Activated CD4-positive, alpha-beta T cell treated with anti-CD3 and anti-CD28 coated beads for 24 hours (primary cell): Measurements from ENCODE around the gene TMCC1.
"Not testable (repeated sequence)": the region's sequence is repeated elsewhere in the genome, so short reads cannot be mapped to it uniquely, and the experiment has no call there.

ENCODE experiments used
- DNase-seq, 2 donors: peaks; one replicate each; pipeline ENCODE4 v3.0.0-alpha.2; 2020; ENCODE audit warnings: low read depth in 2 of 2

The TMCC1 gene

DNA sequence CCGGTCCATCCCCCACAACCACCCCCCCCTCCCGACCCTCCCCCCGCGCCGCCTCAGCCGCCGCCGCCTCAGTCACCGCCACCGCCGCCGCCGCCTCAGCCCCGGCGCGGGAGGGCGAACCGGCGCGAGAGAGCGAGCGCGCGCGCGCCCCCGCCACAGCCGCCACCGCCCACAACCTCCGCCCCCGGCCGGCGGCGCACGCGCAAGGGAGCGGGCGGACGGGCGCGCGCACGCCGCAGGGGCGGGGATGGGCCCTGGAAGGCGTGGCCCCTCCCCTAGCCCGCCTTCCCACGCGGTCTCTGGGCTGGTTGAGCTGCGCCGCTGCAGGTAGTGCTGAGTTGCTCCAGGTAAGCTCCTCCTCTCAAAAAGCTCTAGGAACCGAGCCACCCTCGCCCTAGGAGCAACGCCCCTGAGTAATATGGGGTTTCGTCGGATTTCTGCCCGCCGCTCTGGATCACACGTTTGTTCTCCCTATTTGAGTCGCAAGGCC is at the start of gene TMCC1:
Gene TMCC1 (minus strand): TSS at position 131 of the 490 bp plus-strand sequence.
- peak; percentile 71 to 77 for DNase-seq

DNA sequence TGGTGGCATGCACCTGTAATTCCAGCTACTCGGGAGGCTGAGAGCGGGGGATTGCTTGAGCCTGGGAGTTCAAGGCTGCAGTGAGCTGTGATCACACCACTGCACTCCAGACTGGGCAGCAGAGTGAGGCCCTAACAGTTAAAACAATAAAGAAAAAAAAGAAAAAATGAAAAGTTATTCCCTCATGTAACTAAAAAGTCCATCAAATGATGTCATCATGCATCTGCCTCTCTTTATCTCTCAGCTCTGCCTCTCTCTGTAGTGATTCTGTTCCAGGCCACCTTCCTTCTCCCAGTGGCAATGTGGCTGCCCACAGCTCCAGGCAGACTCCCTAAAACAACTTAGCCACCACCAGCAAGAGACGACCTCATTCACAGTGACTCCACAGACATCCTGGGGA is 49.5 kb upstream of the TMCC1 start:
- DNase-seq = no peak

DNA sequence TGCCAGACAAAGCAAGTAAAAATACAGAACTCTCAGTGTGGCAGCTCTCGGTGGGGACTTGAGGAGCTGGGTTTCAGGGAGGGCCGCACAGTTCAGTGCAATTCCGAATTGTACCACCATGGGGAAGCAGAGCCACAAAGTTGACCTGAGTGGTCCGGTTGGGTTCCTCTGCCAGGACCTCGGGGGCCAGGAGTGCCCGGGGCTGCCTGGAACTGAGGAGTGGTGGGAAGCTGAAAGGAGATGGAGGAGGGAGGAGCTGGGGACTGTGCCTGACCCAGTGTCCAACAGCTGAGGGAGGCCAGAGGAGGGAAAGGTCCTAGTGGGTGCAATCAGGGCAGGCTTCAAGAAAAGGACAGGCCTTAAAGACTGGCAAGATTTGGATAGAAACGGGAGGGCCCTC is 48.8 kb upstream of the TMCC1 start:
- DNase-seq = peak in 1 of 2 donors; percentile 25

DNA sequence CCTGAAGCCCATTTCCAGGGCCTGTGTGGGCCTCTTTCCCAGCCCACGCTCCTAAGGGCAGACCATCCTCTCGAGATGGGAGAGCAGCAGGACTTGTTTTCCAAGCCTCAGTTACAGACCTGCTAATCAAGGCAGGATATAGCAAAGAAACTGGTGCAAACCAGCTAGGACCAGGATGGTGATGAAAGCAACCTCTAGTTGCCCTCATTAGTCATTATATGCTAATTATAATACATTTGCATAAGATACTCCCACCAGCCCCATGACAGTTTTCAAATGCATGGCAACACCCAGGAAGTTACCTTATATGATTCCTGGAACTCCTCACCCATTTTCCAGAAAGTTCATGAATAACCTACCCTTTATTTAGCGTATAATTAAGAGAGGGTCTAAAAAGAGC is 46.6 kb upstream of the TMCC1 start:
- DNase-seq = no peak

DNA sequence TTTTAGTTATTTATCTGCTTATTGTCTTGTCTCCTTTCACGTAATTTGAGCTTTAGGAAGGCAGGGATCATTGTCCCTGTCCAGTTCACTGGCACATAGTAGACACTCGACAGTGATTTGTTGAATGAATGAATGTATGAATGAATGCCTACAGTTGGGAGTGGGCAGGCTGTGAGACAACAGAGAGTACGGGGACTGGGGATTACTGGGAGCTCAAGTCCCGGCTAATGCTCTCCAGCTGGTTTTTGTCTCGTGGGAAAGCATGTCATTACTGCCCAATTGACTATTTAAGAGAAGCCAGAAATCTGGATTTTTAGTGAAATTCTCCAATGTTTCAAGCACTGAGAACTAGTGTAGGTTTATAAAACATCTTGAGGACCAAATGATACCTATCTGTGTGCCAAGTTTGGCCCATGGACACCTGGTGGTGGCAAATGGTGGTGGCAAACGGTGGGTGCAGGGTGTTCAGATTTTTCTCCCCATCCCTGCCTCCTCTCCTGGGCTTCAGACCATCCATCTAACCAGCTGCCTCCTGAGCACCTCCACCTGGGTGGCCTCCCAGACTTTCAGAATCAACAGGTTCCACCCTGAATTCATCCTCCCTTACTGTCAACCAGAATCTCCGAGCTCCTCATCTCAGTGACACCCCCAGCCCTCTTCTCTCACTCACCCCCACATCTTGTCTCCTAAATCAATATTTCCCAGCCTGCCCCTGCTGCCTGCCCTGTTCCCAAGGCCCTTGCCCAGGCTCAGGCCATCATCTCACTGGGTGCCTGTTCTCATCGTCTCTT is 44.8 kb upstream of the TMCC1 start:
- no peak for DNase-seq

DNA sequence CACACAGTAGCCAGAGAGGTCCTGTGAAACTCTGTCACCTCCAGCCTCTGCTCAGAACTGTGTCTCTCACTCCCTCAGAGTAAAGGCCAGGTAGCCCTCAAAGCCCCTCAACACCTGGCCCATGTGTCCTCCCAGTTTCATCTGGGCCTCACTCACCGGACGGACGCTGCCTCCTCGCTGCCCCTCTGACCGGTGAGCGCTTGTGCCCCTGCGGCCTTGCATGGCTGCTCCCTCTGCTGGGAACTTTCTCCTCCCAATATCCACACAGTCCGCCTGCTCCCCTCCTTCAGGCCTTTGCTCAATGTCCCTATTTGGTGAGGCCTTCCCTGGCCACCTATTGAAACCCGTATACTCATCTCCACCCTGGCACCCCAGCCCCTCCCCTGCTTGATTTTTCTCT is 44.2 kb upstream of the TMCC1 start:
- DNase-seq = no peak

DNA sequence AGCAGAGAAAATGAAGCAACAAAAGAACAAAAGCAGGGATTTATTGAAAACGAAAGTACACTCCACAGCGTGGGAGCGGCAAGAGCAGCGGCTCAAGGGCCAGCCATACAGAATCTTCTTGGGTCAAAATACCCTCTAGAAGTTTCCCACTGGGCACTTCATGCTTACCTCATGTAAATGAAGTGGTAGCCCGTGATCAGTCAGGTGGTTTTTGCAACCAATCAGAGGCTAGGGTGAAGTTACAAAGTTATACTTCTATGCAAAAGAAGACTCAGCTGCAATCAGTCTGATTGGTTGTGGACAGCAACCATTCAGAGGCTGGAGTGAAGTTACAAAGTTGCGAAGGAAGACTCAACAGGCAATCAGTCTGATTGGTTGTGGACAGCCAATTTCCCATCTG is 43.2 kb upstream of the TMCC1 start:
- no peak for DNase-seq

DNA sequence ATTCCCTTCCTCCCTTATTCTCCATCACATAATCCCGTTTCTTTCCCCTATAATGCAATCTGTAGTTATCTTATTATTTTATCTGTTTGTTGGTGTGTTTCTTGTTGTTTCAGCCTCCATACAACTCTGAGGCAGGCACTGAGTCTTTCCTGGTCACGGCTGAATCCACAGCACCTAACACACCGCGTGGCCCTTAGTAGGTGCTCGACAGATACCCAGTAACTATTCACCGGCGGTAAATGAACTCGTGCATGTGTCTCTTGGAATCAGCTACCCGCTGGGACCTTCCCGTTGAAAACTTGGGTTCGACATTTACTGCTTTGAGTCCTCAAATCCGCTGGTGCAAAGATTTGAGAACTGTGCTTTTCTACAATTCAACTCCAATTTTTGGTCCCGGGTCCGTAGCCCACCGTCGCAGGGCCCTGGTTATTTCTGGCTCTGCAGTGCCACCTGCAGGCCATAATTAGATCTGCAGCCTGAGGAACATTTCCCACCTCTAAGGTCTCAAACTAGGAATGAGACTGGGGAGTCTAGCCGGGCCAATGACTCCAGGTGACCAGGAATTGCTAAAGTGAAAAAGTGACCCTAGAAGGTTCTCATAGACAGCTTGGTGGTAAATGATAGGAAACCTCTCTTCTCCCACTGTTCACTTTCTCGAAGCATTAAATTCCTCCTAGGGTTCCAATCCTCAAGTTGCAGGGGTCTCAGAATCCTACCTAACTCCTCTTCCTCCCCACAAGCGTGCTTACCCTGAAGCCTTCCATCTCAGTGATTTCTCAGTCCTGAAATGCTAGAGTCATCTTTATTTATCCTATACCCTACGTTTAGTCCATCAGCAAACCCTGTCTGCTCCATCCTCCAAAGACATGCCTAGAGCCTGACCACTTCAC is 41.0 kb upstream of the TMCC1 start:
- peak; percentile 3 to 7 for DNase-seq

DNA sequence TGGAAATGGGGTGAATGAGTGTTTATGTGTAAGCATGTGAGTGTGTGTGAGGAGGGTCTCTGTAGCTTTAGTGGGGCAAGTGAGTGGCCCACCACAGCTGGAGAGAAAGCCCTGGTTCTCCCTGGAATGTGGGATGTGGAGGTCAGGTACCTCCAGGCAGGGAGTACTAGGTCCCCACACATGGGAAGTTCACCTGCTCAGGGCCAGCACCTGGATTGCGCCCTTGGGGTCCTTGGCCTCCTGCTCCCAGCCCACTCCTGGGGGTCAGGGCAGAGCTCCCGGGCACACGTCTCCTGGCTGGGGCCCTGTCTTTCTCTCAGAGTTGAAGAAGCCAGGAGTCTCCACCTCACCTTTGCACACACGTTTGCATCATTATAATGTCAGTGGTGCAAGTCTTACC is 40.0 kb upstream of the TMCC1 start:
- DNase-seq = no peak

DNA sequence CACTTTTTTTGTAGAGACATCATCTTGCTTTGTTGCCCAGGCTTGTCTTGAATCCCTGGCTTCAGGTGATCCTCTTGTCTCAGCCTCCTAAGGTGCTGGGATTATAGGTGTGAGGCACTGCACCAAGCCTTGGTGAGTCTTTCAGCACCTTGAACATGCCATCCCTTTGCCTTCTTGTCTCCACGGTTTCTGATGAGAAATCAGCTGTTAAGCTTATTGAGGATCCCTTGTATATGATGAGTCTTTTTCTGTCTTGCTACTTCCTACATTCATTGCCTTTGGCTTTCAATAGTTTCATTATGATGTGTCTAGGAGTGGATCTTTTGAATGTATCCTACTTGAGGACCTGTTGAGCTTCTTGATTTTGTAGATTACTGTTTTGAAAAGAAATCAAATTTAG is 35.9 kb upstream of the TMCC1 start:
- DNase-seq = no peak

DNA sequence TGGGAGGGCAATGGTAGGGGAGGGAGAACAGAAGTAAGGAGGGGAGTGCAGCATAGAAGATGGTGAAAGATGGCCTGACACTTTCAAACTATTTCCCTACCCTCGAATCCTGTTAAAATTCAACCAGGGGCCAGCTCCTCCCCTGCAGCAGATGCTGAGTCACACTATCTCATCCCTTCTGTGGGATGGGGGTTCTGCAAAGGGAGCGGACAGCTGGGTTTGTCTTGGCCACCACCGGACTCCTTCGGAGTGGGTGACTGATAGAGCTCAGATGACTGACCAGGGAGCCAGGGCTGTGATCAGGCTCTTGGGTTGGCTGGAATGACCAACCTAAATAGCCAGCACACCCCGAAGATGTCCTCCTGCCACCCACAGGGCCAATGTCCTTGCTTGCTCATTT is 33.6 kb upstream of the TMCC1 start:
- DNase-seq = no peak

DNA sequence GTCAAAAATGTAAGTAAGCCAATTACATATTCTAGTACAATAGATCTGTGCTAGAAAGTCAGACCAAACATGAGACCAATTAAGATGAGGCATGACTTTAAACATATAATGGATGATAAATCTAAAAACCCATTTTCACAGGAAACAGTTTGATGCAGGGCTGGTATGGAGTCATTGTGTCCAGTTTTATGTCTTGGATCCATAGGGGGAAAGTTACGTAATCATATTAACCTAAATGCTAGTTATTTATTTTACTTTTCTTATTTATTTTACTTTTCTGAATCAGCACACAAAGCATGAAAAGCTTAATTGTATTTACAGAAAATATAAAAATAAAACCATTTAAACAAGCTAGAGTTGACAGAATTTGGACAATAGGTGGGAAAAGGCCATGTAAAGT is 26.3 kb upstream of the TMCC1 start:
- no peak for DNase-seq

DNA sequence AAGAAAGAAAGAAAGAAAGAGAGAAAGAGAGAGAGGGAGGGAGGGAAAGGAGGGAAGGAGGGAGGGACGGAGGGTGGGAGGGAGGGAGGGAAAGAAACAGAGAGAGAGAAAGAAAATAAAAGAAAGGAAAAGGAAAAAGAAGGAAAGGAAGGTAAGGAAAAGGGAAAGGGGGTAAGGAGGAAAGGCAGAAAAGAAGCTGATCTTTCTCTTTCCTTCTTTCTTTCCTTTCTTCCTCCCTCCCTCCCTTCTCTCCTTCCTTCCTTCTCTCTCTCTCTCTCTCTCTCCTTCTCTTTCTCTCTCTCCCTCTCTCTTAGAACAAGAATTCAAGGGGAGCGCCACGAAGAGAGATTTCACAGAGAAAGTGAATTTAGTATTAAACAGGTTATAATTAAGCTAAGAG is 25.8 kb upstream of the TMCC1 start:
- DNase-seq = no peak

DNA sequence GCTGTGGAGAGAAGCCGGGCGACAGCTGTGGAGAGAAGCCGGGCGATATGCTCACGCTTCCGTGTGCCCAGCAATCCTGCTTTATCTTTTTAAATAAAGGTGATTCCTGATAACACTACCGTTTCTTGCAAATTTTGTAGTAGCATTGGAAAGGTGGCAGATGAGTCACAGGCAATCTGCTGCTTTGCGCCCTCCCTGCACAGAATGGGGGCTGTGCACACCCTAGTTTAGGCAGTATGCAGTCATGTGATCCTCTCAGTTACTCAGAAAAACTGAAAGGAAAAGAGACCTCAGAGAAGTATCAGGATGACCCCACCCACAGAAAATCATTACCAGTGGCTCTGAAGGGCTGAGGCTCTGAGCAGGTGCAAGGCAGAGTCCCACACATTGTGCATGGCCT is 24.9 kb upstream of the TMCC1 start:
- no peak for DNase-seq

DNA sequence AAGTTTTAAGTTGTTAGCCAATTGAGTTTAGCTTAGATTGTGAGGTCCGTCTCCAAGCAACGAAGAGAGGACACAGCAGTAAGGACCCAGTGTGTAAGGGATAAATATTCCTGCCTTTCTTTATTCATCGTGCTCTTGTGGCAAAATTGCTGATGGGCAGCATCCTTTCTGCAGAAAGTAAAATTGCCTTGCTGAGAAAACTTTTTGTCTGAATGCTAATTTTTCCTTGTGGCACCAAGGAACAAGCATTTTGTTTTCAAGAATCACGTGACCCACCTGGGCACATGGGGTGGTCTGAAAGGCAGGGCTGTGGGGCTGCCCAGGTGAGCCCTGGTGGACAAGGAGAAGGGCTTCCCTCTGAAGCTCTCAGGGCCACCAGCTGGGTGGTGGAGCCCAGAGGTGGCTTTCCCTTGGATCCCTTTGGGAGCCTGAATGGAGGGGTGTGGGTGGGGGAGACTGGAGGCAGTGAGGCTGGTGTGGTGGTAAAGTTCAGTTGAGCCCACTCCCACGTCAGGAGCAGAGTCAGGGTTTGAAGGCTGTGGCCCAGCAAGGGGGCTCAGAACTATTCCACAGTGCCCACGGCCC is 24.0 kb upstream of the TMCC1 start:
- no peak for DNase-seq

DNA sequence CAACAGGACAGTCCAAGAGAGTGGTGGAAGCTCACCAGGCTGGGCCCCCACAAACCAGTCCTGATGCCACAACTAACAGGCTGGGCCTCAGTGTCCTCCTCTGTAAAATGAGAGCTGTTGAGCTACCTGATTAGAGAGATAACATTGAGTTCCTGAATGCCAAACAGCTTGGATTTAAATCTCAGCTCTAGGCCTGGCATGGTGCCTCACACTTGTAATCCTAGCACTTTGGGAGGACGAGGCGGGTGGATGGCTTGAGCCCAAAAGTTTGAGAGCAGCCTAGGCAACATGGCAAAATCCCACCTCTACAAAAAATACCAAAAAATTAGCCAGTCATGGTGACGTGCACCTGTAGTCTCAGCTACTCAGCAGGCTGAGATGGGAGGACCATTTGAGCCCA is 20.1 kb upstream of the TMCC1 start:
- DNase-seq = no peak

DNA sequence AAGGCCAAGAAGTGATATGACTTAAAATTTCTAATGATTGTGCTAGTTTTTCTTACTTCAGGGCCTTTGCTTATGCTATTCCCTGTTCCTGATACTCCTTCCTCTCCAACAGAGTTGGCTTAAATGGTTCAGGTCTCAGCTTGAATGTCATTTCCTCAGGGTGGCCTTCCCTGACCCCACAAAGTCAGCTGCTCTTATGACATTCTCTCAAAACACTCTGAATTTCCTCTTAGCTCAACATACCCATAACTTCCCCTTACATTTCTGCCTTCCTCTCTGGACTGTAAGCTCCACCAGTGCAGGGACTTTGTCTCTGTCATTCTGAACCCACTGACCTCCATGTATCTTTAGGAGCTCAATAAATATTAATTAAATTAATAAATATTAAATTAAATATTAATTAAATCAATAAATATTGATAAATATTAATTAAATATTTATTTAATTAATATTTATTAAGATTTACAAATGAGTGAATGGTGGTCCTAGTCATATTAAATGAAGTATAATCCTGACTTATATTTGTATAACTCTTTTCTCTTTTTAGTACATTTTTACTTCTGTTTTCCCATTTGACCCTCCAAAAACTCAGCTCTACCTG is 17.9 kb upstream of the TMCC1 start:
- no peak for DNase-seq

DNA sequence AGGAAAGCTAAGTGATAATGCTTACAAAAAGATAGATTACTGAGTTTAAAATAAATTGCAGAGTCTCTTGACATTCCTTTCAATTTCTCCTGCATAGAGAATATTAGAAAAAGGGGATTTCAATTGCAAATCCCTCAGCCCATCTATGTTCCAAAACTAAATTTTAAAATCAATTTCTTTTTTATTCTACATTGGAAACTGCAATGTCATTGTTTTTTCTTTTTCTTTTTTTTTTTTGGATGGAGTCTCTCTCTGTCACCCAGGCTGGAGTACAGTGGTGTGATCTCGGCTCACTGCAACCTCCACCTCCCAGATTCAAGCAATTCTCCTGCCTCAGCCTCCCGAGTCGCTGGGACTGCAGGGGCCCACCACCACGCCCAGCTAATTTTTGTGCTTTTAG is 15.7 kb upstream of the TMCC1 start:
- DNase-seq = not testable (repeated sequence)

DNA sequence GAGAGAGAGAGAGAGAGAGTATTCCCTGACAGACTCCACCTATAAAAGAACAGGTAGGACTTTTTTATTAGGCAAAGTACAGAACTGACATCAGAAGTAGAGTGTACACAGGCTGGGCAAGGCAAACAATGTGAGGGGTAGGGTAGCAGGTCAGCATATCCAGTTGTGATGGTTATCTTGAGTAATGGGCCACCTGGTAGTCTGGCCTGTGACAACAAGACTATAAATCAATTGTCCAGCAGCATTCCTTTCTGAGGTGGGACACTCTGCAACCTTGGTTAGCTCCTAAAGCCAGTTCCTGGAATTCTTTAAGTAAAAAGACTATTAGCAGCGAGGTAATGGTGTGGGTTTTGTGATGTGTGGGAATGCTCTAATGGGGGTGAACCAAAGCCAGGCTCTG is 14.9 kb upstream of the TMCC1 start:
- DNase-seq = no peak

DNA sequence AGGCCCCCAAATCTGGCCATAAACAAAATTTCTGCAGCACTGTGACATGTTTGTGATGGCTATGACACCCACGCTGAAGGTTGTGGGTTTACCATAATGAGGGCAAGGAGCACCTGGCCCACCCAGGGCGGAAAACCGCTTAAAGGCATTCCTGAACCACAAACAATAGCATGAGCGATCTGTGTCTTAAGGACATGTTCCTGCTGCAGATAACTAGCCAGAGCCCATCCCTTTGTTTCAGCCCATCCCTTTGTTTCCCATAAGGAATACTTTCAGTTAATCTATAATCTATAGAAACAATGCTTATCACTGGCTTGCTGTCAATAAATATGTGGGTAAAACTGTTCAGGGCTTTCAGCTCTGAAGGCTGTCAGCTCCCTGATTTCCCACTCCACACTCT is 7.8 kb upstream of the TMCC1 start:
- not testable (repeated sequence) for DNase-seq

DNA sequence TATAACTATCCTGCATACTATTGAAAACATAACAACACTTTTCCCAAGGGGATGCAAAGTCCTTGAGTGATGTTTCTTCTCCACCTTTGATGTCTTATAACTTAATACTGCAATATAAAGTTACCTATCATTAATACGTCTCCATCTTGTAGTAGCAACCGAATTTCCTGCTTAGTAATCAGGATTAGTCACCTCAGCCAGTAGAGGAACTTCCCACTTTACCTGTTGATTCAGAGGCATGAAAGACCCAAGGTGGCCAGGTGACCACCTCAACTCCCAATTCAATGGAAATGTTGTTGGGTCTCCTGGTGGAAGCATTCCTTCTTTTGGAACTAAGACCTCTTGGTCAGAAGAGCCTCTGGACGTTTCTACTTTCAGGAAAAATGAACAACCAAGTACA is 3.5 kb upstream of the TMCC1 start:
- no peak for DNase-seq
